ENCODE results near the gene GRIA1.

Gene GRIA1

GRCh38 chr5:153780876-153781705 is 290.6 kb downstream of the GRIA1 start:
- Mint-ChIP-seq H3K36me3 (ENCODE audit: low read depth) (no peaks in the 10 kb centered on the region), H3K4me3 (no peak overlapping the region), H3K27me3 (no peaks in the 10 kb centered on the region), H3K27ac (no peak overlapping the region), H3K4me1 (ENCODE audit: low read depth) (no peaks in the 10 kb centered on the region), H3K9me3 (no peaks in the 10 kb centered on the region)
- no peak for DNase-seq

DNA sequence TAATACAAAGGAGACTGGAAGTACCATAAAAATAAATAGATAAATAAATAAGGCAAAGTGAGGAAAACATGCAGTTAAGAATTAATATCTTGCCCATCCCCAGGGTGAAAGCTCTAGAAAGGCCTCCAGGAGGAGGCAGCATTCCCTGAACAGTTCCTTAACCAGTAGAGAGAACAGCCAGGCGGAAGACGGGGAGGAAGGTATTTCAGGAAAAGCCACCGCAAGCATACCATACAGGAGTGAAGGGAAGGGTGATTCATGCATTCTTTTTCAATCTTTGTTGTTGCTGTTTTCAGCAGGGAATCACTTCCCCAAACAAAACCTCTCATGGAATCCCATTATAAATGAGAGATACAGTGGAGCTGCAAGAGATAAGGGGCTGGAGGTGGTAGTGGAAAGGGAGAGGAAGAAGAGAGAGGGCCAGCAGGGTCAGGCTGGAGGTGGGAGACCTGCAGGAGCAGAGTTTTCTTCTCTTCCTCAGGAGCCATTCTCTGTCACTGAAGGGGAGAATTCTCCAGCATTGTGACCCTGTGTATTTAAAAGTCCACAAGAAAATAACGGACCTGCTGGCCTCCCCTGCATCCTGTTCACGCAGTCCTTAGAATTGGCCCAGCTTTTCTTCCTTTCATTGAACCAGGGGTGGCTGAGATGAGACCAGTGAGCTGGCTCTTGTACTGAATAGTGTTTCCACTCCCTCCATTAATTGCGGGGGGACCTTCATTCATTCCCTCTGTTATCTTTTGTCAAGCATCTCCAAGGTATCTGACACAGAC is 292.3 kb downstream of the GRIA1 start:
- H3K27me3 Mint-ChIP-seq = no peaks in the 10 kb centered on the region
- DNase-seq = no peak
- H3K36me3 Mint-ChIP-seq (ENCODE audit: low read depth) = no peaks in the 10 kb centered on the region
- H3K27ac Mint-ChIP-seq = no peak overlapping the region
- H3K4me1 Mint-ChIP-seq (ENCODE audit: low read depth) = no peaks in the 10 kb centered on the region
- H3K9me3 Mint-ChIP-seq = no peaks in the 10 kb centered on the region
- no peak overlapping the region for H3K4me3 Mint-ChIP-seq

DNA sequence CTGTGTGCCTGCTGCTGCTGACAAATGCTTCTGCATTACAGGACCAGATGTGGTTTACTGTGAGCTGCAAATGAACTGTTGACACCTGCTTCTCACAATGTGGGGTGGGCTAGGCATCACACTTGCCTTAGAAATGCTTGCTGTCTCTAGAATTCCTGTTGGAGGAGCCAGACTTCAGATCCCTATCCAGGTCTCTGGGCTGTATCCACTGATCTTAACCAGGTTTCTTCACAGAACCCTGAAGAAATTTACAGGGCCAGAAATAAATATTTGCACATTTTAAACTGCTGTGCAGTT is 292.8 kb downstream of the GRIA1 start:
- Mint-ChIP-seq H3K9me3 (no peaks in the 10 kb centered on the region), H3K27ac (no peak overlapping the region), H3K27me3 (no peaks in the 10 kb centered on the region), H3K4me3 (no peak overlapping the region), H3K36me3 (ENCODE audit: low read depth) (no peaks in the 10 kb centered on the region), H3K4me1 (ENCODE audit: low read depth) (no peaks in the 10 kb centered on the region)
- no peak for DNase-seq

GRCh38 chr5:153784277-153784676 is 293.8 kb downstream of the GRIA1 start:
- H3K27me3 Mint-ChIP-seq = no peaks in the 10 kb centered on the region
- no peaks in the 10 kb centered on the region for H3K36me3 Mint-ChIP-seq (ENCODE audit: low read depth)
- no peak overlapping the region for H3K4me3 Mint-ChIP-seq
- no peak overlapping the region for H3K27ac Mint-ChIP-seq
- no peak for DNase-seq
- H3K4me1 Mint-ChIP-seq (ENCODE audit: low read depth) = no peaks in the 10 kb centered on the region
- no peaks in the 10 kb centered on the region for H3K9me3 Mint-ChIP-seq

GRCh38 chr5:153791339-153791738 is 300.9 kb downstream of the GRIA1 start:
- Mint-ChIP-seq H3K27ac (no peak overlapping the region), H3K4me3 (no peak overlapping the region), H3K9me3 (no peaks in the 10 kb centered on the region), H3K27me3 (no peaks in the 10 kb centered on the region), H3K4me1 (ENCODE audit: low read depth) (no peaks in the 10 kb centered on the region), H3K36me3 (ENCODE audit: low read depth) (no peaks in the 10 kb centered on the region)
- no peak for DNase-seq

DNA sequence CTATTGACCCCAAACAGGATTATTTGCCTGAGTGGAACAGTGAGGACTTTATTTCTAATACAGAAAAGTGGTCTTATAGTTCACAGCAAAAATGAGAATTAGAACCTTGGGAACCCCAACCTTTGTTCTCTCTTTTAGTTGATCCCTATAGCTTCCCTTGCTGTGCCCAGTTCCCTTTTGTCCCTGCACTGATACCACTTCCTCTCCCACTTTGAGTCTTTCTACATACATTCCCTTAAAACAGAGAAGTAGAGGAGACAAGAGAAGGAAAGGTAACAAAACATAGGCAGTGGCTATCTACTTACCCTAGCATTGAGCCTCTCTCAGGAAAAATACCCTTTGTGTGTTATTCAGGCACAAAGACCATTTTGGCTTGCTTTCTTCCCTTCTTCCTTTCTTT is 301.8 kb downstream of the GRIA1 start:
- no peaks in the 10 kb centered on the region for H3K27me3 Mint-ChIP-seq
- H3K27ac Mint-ChIP-seq = no peak overlapping the region
- H3K9me3 Mint-ChIP-seq = no peaks in the 10 kb centered on the region
- no peaks in the 10 kb centered on the region for H3K4me1 Mint-ChIP-seq (ENCODE audit: low read depth)
- H3K36me3 Mint-ChIP-seq (ENCODE audit: low read depth) = no peaks in the 10 kb centered on the region
- H3K4me3 Mint-ChIP-seq = no peak overlapping the region
- DNase-seq = no peak

DNA sequence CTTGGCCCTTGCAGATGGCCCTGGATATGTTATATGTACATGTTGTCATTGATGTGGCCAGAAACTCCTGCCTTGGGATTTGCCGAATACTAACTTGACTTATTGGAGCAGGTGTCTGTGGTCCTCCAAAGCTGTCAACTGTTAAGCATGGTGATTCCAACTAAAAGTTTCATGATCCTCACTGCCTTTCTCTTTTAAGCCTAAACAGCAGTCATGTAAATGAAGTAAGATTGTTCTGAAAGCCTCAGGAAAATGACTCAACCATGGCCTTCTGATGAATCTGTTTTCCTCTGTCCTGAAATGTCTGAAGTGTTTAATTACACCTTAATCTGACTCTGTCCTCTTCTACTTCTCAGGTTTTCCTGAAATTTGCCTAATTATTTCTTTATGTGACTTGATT is 303.2 kb downstream of the GRIA1 start:
- no peak for DNase-seq
- Mint-ChIP-seq H3K9me3 (no peaks in the 10 kb centered on the region), H3K4me3 (no peak overlapping the region), H3K4me1 (ENCODE audit: low read depth) (no peaks in the 10 kb centered on the region), H3K27me3 (no peaks in the 10 kb centered on the region), H3K27ac (no peak overlapping the region), H3K36me3 (ENCODE audit: low read depth) (no peaks in the 10 kb centered on the region)

DNA sequence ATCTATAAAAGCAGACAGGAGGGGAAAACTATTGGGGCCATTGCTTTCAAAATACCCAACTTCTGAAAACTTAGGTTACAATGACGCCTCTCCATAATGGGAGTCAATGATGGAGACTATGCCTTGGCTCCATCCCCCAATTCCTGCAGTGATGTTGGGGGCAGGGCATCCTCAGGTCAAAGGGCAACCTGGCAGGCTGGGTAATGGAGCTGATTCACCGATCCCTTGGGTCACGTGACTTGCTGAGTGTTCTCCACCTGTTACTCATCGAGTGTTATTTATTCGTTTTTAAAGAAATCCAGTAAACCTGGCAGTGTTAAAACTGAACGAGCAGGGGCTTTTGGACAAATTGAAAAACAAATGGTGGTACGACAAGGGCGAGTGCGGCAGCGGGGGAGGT is 303.9 kb downstream of the GRIA1 start:
- DNase-seq = no peak
- Mint-ChIP-seq H3K9me3 (no peaks in the 10 kb centered on the region), H3K4me1 (ENCODE audit: low read depth) (no peaks in the 10 kb centered on the region), H3K4me3 (no peak overlapping the region), H3K36me3 (ENCODE audit: low read depth) (no peaks in the 10 kb centered on the region), H3K27ac (no peak overlapping the region), H3K27me3 (no peaks in the 10 kb centered on the region)

DNA sequence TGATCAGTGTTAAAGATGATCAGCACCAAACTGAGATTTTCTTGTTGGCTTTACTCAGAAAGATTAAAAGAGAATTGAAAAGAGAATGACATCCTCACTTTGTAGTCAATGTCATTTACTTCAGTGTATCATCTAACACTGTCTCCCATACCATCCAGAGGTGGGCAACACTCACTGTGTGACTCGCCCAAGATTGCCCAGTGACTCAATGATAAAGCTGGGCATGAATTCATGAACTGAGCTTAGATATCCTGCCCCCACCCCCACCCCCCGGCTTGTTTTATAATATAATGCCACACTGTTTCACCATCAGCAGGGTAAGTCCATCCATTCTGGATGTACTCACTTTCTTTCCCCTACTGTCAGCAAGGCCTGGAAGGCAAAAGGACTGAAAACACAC is 306.1 kb downstream of the GRIA1 start:
- Mint-ChIP-seq H3K4me1 (ENCODE audit: low read depth) (no peaks in the 10 kb centered on the region), H3K4me3 (no peak overlapping the region), H3K27ac (no peak overlapping the region), H3K36me3 (ENCODE audit: low read depth) (no peaks in the 10 kb centered on the region), H3K9me3 (no peaks in the 10 kb centered on the region), H3K27me3 (no peaks in the 10 kb centered on the region)
- no peak for DNase-seq

DNA sequence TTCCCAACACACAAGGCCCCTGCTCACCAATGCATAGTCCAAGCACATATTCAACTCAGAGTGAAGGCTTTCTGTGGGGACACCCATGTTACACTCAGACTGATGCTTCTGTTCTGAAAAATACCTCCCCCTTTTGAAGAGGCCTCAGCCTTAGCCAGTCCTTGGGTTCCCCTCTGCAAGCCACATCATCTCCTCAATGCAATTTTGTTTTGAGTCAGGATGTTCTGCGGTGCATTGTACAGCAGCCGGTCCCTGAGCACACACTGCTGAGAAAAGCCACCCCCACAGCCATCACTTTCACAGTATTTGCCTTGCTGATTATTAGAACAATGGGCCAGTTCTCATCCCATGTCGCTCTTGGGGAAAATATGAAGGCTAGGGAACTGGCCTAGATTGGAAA is 307.0 kb downstream of the GRIA1 start:
- Mint-ChIP-seq H3K27me3 (no peaks in the 10 kb centered on the region), H3K9me3 (no peaks in the 10 kb centered on the region), H3K36me3 (ENCODE audit: low read depth) (no peaks in the 10 kb centered on the region), H3K4me1 (ENCODE audit: low read depth) (no peaks in the 10 kb centered on the region), H3K27ac (no peak overlapping the region), H3K4me3 (no peak overlapping the region)
- DNase-seq = no peak

- Mint-ChIP-seq H3K9me3 (no peaks in the 10 kb centered on the region), H3K36me3 (ENCODE audit: low read depth) (no peaks in the 10 kb centered on the region), H3K4me1 (ENCODE audit: low read depth) (no peaks in the 10 kb centered on the region), H3K27ac (no peak overlapping the region), H3K4me3 (no peak overlapping the region), H3K27me3 (no peaks in the 10 kb centered on the region)
- no peak for DNase-seq
Measured at GRCh38 chr5:153798830-153799229, 308.4 kb downstream of the GRIA1 start.

GRCh38 chr5:153799466-153799865 is 309.0 kb downstream of the GRIA1 start:
- no peaks in the 10 kb centered on the region for H3K36me3 Mint-ChIP-seq (ENCODE audit: low read depth)
- H3K27me3 Mint-ChIP-seq = peaks cover 3% of the 10 kb centered on the region
- no peak overlapping the region for H3K4me3 Mint-ChIP-seq
- no peaks in the 10 kb centered on the region for H3K4me1 Mint-ChIP-seq (ENCODE audit: low read depth)
- H3K9me3 Mint-ChIP-seq = no peaks in the 10 kb centered on the region
- DNase-seq = no peak
- H3K27ac Mint-ChIP-seq = no peak overlapping the region

GRCh38 chr5:153802050-153802821 is 311.8 kb downstream of the GRIA1 start:
- Mint-ChIP-seq H3K27me3 (peaks cover 3% of the 10 kb centered on the region), H3K4me3 (no peak overlapping the region), H3K9me3 (no peaks in the 10 kb centered on the region), H3K36me3 (ENCODE audit: low read depth) (no peaks in the 10 kb centered on the region), H3K27ac (no peak overlapping the region), H3K4me1 (ENCODE audit: low read depth) (no peaks in the 10 kb centered on the region)
- DNase-seq = no peak

- Mint-ChIP-seq H3K4me1 (ENCODE audit: low read depth) (no peaks in the 10 kb centered on the region), H3K36me3 (ENCODE audit: low read depth) (no peaks in the 10 kb centered on the region), H3K27ac (no peak overlapping the region), H3K9me3 (no peaks in the 10 kb centered on the region), H3K27me3 (peaks cover 3% of the 10 kb centered on the region), H3K4me3 (no peak overlapping the region)
- DNase-seq = no peak
Measured at GRCh38 chr5:153807801-153808200, 317.3 kb downstream of the GRIA1 start.

GRCh38 chr5:153809166-153809565 is 318.7 kb downstream of the GRIA1 start:
- peaks cover under 1% of the 10 kb centered on the region for H3K27me3 Mint-ChIP-seq
- no peak overlapping the region for H3K4me3 Mint-ChIP-seq
- H3K36me3 Mint-ChIP-seq (ENCODE audit: low read depth) = no peaks in the 10 kb centered on the region
- DNase-seq = no peak
- no peak overlapping the region for H3K27ac Mint-ChIP-seq
- no peaks in the 10 kb centered on the region for H3K9me3 Mint-ChIP-seq
- H3K4me1 Mint-ChIP-seq (ENCODE audit: low read depth) = no peaks in the 10 kb centered on the region
